ENCODE measurements around the gene PACSIN1. TPM values are rescaled to one million over a fixed set of nuclear protein-coding genes. Genes with fewer than 3 reads are reported as not detected.

Gene PACSIN1
- total RNA-seq, 2 donors from 2014 or later, result 0.52 TPM; not detected in 1

GRCh38 chr6:34549026-34549803 is 83.3 kb downstream of the PACSIN1 start:
- no peak for ATAC-seq
- TF ChIP-seq CTCF (IDR thresholded peaks at IDR 0.05), result no peak
- no peak overlapping the region for H3K4me3 ChIP-seq
- H3K36me3 ChIP-seq (replicated peaks in 1 of 2; ENCODE audit: insufficient read depth in 1 of 2, low read depth in 2 of 2), result no peaks in the 10 kb centered on the region
- H3K4me1 ChIP-seq, result peaks cover 12% of the 10 kb centered on the region
- no peaks in the 10 kb centered on the region for H3K27me3 ChIP-seq
- H3K27ac ChIP-seq, result no peak overlapping the region
- DNase-seq, result no peak
- 79 to 88% methylated on average over 9 to 15 of the region's 16 CpGs for WGBS, 2 donors
- intact Hi-C loops (cut with DNase I), result no loop called here
- H3K9me3 ChIP-seq, result no peaks in the 10 kb centered on the region

GRCh38 chr6:34549804-34550202 is 83.9 kb downstream of the PACSIN1 start:
- Histone ChIP-seq H3K4me3 (no peak overlapping the region), H3K4me1 (peaks cover 12% of the 10 kb centered on the region), H3K27ac (no peak overlapping the region), H3K27me3 (no peaks in the 10 kb centered on the region), H3K9me3 (no peaks in the 10 kb centered on the region), H3K36me3 (replicated peaks in 1 of 2; ENCODE audit: insufficient read depth in 1 of 2, low read depth in 2 of 2) (no peaks in the 10 kb centered on the region)
- intact Hi-C loops (cut with DNase I), result no loop called here
- ATAC-seq, result no peak
- no peak for DNase-seq
- TF ChIP-seq POLR2A (IDR thresholded peaks at IDR 0.05) (no peak), CTCF (IDR thresholded peaks at IDR 0.05) (no peak)
- WGBS, 2 donors, result 79 to 100% methylated on average over 1 to 2 of the region's 2 CpGs

GRCh38 chr6:34551720-34552119 is 85.8 kb downstream of the PACSIN1 start:
- Histone ChIP-seq H3K27ac (no peak overlapping the region), H3K4me1 (peaks cover 12% of the 10 kb centered on the region), H3K4me3 (no peak overlapping the region), H3K27me3 (no peaks in the 10 kb centered on the region), H3K36me3 (replicated peaks in 1 of 2; ENCODE audit: insufficient read depth in 1 of 2, low read depth in 2 of 2) (no peaks in the 10 kb centered on the region), H3K9me3 (no peaks in the 10 kb centered on the region)
- intact Hi-C loops (cut with DNase I), result no loop called here
- DNase-seq (no peak), ATAC-seq (no peak)
- WGBS, 2 donors, result 83 to 89% methylated on average over 7 to 8 of the region's 8 CpGs
- TF ChIP-seq POLR2A (IDR thresholded peaks at IDR 0.05) (no peak), CTCF (IDR thresholded peaks at IDR 0.05) (no peak)

GRCh38 chr6:34552620-34553019 is 86.7 kb downstream of the PACSIN1 start:
- Histone ChIP-seq H3K9me3 (no peaks in the 10 kb centered on the region), H3K4me3 (no peak overlapping the region), H3K4me1 (peaks cover 4% of the 10 kb centered on the region), H3K36me3 (replicated peaks in 1 of 2; ENCODE audit: insufficient read depth in 1 of 2, low read depth in 2 of 2) (no peaks in the 10 kb centered on the region), H3K27ac (no peak overlapping the region), H3K27me3 (no peaks in the 10 kb centered on the region)
- intact Hi-C loops (cut with DNase I), result no loop called here
- TF ChIP-seq CTCF (IDR thresholded peaks at IDR 0.05) (no peak), POLR2A (IDR thresholded peaks at IDR 0.05) (no peak)
- ATAC-seq (no peak), DNase-seq (no peak)
- WGBS, 2 donors, result 77 to 92% methylated on average over 2 to 5 of the region's 5 CpGs

GRCh38 chr6:34553146-34553545 is 87.3 kb downstream of the PACSIN1 start:
- intact Hi-C loops (cut with DNase I), result no loop called here
- TF ChIP-seq POLR2A (IDR thresholded peaks at IDR 0.05), result no peak
- TF ChIP-seq CTCF (IDR thresholded peaks at IDR 0.05), result no peak
- no peaks in the 10 kb centered on the region for H3K36me3 ChIP-seq (replicated peaks in 1 of 2; ENCODE audit: insufficient read depth in 1 of 2, low read depth in 2 of 2)
- no peak overlapping the region for H3K4me3 ChIP-seq
- no peaks in the 10 kb centered on the region for H3K27me3 ChIP-seq
- H3K27ac ChIP-seq, result no peak overlapping the region
- ATAC-seq (no peak), DNase-seq (no peak)
- H3K9me3 ChIP-seq, result no peaks in the 10 kb centered on the region
- WGBS, 2 donors, result 64 to 69% methylated on average over 4 of the region's 4 CpGs
- H3K4me1 ChIP-seq, result no peaks in the 10 kb centered on the region
